ENCODE data around the gene ANKRD13B. TPM values are rescaled to one million over a fixed set of nuclear protein-coding genes. Genes with fewer than 3 reads are reported as not detected.

Gene ANKRD13B
- total and polyA plus RNA-seq, 3 donors from 2014 or later, result 32.8 to 59.8 (median 48.8) TPM

- Histone ChIP-seq H3K4me3 (no peak overlapping the region), H3K27ac (no peak overlapping the region)
- 73 to 84% methylated on average over 11 to 15 of the region's 15 CpGs for WGBS, 2 donors
Observed at GRCh38 chr17:29579866-29580771, 12.8 kb upstream of the ANKRD13B start.

GRCh38 chr17:29581583-29582253, 11.2 kb upstream of the ANKRD13B start:
- Histone ChIP-seq H3K27me3 (no peaks in the 10 kb centered on the region), H3K36me3 (ENCODE audit: low read depth, missing control alignments) (no peaks in the 10 kb centered on the region), H3K9me3 (no peaks in the 10 kb centered on the region), H3K4me3 (no peak overlapping the region), H3K27ac (no peak overlapping the region), H3K4me1 (peaks cover 1% of the 10 kb centered on the region)
- DNase-seq, result no peak
- intact Hi-C loops (cut with DNase I; ENCODE audit: low total_unique reads), result no loop called here
- TF ChIP-seq CTCF (IDR thresholded peaks at IDR 0.05) (no peak), POLR2A (IDR thresholded peaks at IDR 0.05) (no peak)
- WGBS, 2 donors, result 89 to 92% methylated on average over 5 to 20 of the region's 20 CpGs

More at GRCh38 chr17:29579866-29580771, 12.8 kb upstream of the ANKRD13B start:
- Histone ChIP-seq H3K27me3 (no peaks in the 10 kb centered on the region), H3K4me1 (no peaks in the 10 kb centered on the region), H3K9me3 (no peaks in the 10 kb centered on the region), H3K36me3 (ENCODE audit: low read depth, missing control alignments) (no peaks in the 10 kb centered on the region)
- peak; percentile 87 for DNase-seq
- intact Hi-C loops (cut with DNase I; ENCODE audit: low total_unique reads), result no loop called here
- TF ChIP-seq CTCF (IDR thresholded peaks at IDR 0.05), result peak; percentile 85 to 88 (median 85)
- no peak for TF ChIP-seq POLR2A (IDR thresholded peaks at IDR 0.05)

GRCh38 chr17:29582254-29582765, 10.6 kb upstream of the ANKRD13B start:
- no peaks in the 10 kb centered on the region for H3K9me3 ChIP-seq
- H3K27me3 ChIP-seq, result no peaks in the 10 kb centered on the region
- H3K36me3 ChIP-seq (ENCODE audit: low read depth, missing control alignments), result no peaks in the 10 kb centered on the region
- DNase-seq, result no peak
- intact Hi-C loops (cut with DNase I; ENCODE audit: low total_unique reads), result no loop called here
- peaks cover 7% of the 10 kb centered on the region for H3K4me1 ChIP-seq
- 77 to 91% methylated on average over 10 of the region's 10 CpGs for WGBS, 2 donors
- no peak for TF ChIP-seq POLR2A (IDR thresholded peaks at IDR 0.05)
- no peak for TF ChIP-seq CTCF (IDR thresholded peaks at IDR 0.05)
- H3K27ac ChIP-seq, result no peak overlapping the region
- H3K4me3 ChIP-seq, result no peak overlapping the region

GRCh38 chr17:29582772-29583171, 10.2 kb upstream of the ANKRD13B start:
- WGBS, 2 donors, result 94 to 95% methylated on average over 11 to 13 of the region's 13 CpGs
- DNase-seq, result no peak
- no peak overlapping the region for H3K27ac ChIP-seq
- intact Hi-C loops (cut with DNase I; ENCODE audit: low total_unique reads), result no loop called here
- no peak for TF ChIP-seq CTCF (IDR thresholded peaks at IDR 0.05)
- TF ChIP-seq POLR2A (IDR thresholded peaks at IDR 0.05), result no peak
- H3K4me1 ChIP-seq, result peaks cover 12% of the 10 kb centered on the region
- H3K9me3 ChIP-seq, result no peaks in the 10 kb centered on the region
- H3K27me3 ChIP-seq, result no peaks in the 10 kb centered on the region
- H3K36me3 ChIP-seq (ENCODE audit: low read depth, missing control alignments), result no peaks in the 10 kb centered on the region
- no peak overlapping the region for H3K4me3 ChIP-seq
